Occipital lobe (tissue), 2 donors: ENCODE results near the gene CDCA4. TPM values are rescaled to one million over a fixed set of nuclear protein-coding genes. Genes with fewer than 3 reads are reported as not detected.
"Not testable (repeated sequence)": the region's sequence is repeated elsewhere in the genome, so short reads cannot be mapped to it uniquely, and the experiment has no call there.

Experiments used
- DNase-seq: peaks from one replicate; lab custom pipeline; 2025; lab: John Stamatoyannopoulos, UW
- total RNA-seq: library from RNA; depleted of rRNA; stranded (reverse); fragments of >200 nt; gene quantifications from one replicate; pipeline ENCODE4 v1.2.3, GENCODE V29; 2014

CDCA4 gene
- total RNA-seq, 1 donor from 2014 or later: 11.1 TPM

- DNase-seq: no peak
Observed at GRCh38 chr14:105034315-105035039, 13.6 kb upstream of the CDCA4 start.

GRCh38 chr14:105033412-105033900 lies 12.6 kb upstream of the CDCA4 start:
- not testable (repeated sequence) for DNase-seq

- DNase-seq: not testable (repeated sequence)
Observed at GRCh38 chr14:105032451-105032901, 11.6 kb upstream of the CDCA4 start.

- DNase-seq: no peak
Observed at GRCh38 chr14:105030836-105031396, 10.0 kb upstream of the CDCA4 start.

- DNase-seq: no peak
Observed at GRCh38 chr14:105030194-105030593, 9.3 kb upstream of the CDCA4 start.

GRCh38 chr14:105029402-105029801 lies 8.5 kb upstream of the CDCA4 start:
- DNase-seq: no peak

- no peak for DNase-seq
Observed at GRCh38 chr14:105028251-105028927, 7.5 kb upstream of the CDCA4 start.

GRCh38 chr14:105027718-105028117 lies 6.8 kb upstream of the CDCA4 start:
- not testable (repeated sequence) for DNase-seq

GRCh38 chr14:105026802-105027563 lies 6.1 kb upstream of the CDCA4 start:
- no peak for DNase-seq

GRCh38 chr14:105026033-105026785 lies 5.3 kb upstream of the CDCA4 start:
- DNase-seq: no peak

GRCh38 chr14:105025429-105025828 lies 4.5 kb upstream of the CDCA4 start:
- no peak for DNase-seq

- no peak for DNase-seq
Observed at GRCh38 chr14:105023791-105024480, 3.1 kb upstream of the CDCA4 start.

- no peak for DNase-seq
Observed at GRCh38 chr14:105023144-105023543, 2.3 kb upstream of the CDCA4 start.

- no peak for DNase-seq
Observed at GRCh38 chr14:105022276-105022670, 1.4 kb upstream of the CDCA4 start.

GRCh38 chr14:105021656-105022275 lies 883 bp upstream of the CDCA4 start:
- no peak for DNase-seq

GRCh38 chr14:105019861-105020814 lies 745 bp downstream of the CDCA4 start:
- no peak for DNase-seq

GRCh38 chr14:105018414-105018813 lies 2.5 kb downstream of the CDCA4 start:
- DNase-seq: no peak

- DNase-seq: no peak
Observed at GRCh38 chr14:105015905-105016304, 5.0 kb downstream of the CDCA4 start.

GRCh38 chr14:105015242-105015641 lies 5.6 kb downstream of the CDCA4 start:
- no peak for DNase-seq
